ENCODE results near the gene PIAS2.
"Not testable (repeated sequence)": the region's sequence is repeated elsewhere in the genome, so short reads cannot be mapped to it uniquely, and the experiment has no call there.

PIAS2 gene

GRCh38 chr18:46909497-46909896 is 7.8 kb downstream of the PIAS2 start:
- no peak for DNase-seq (ENCODE audit: low read depth)

GRCh38 chr18:46903406-46903805 is 13.9 kb downstream of the PIAS2 start:
- DNase-seq (ENCODE audit: low read depth) = no peak

DNA sequence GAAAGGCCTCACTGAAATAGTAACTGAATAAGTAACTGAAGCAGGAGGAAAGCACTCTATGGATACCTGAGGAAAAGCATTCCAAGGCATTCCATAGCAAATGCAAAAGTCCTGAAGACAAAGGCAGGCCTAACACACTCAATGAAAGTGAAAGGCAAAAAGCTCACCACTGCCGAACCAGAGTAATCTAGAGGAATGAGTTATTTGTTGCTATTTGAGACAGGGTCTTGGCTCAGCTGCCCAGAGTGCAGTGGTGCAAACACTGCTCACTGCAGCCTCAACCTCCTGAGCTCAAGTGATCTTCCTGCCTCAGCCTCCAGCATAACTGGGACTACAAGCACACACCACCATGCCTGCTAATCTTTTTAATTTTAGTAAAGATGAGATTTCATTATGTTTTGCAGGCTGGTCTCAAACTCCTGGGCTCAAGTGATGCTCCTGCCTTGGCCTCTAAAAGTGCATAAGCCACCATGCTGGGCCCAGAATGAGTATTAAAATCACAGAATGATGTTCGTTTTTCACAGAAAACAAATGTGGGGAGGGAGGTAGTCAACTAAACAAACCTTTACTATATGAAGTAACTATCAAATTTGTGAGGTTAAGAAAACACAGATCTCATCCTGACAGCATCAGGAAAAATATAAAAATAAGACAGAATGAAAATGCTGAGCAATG is 17.9 kb downstream of the PIAS2 start:
- no peak for DNase-seq (ENCODE audit: low read depth)

- DNase-seq (ENCODE audit: low read depth) = no peak
These were observed 23.2 kb downstream of the PIAS2 start for GRCh38 chr18:46894124-46894523.

GRCh38 chr18:46893360-46893759 is 23.9 kb downstream of the PIAS2 start:
- no peak for DNase-seq (ENCODE audit: low read depth)

DNA sequence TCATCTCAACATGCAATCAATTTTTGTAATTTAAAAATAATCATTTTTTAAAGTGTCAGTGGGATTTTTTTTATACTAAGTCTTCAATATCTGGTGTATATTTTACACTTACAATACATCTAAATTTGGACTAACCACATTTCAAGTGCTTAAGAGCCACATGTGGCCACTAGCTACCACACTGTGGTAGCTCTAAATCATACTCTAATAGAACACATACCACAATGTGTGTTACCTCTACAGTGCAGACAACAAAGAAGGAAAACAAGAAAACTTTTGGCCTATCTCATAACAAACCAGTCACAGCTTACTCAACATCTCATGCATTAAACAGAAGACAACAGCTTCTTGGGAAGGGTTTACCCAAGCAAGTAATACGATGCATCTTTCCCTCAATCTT is 24.5 kb downstream of the PIAS2 start:
- DNase-seq (ENCODE audit: low read depth) = no peak

DNA sequence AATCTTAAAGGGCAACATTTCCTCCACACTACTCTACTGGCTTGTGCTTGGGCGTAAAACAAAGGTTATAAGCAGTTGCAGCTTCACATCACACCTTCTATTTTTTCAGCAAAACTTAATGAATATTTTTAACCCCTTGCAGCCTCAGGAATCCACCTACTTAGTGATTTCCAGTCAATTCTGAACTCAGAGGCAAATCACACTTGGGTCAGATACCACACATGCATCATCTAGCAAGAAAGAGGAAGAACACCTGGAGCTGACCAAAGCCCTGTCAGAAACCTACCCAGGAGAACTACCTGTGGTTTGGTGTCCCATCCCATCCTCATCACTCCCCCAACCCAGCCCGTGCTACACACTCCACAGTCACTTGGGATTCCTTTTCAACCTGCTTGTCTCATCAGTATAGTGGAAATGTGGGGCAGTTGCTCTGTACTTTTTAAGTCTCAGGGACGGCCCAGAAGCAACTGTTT is 25.5 kb downstream of the PIAS2 start:
- DNase-seq (ENCODE audit: low read depth) = no peak

DNA sequence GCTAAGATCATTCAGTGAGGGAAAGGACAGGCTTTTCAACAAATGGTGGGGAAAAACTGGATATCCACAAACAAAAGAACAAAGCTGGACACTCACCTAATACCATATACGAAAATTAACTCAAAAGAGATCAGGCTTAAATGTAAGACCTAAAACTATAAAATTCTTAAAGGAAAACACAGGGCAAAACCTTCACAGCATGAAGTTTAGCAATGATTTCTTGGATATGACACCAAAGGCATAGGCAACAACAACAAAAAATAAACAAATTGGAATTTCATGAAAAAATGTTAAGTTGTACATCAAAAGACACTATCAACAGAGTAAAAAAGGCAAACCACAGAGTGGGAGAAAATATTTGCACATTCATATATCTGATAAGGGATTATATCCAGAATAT is 28.3 kb downstream of the PIAS2 start:
- DNase-seq (ENCODE audit: low read depth) = no peak

- DNase-seq (ENCODE audit: low read depth) = no peak
These were observed 30.4 kb downstream of the PIAS2 start for GRCh38 chr18:46886893-46887292.

- no peak for DNase-seq (ENCODE audit: low read depth)
These were observed 34.1 kb downstream of the PIAS2 start for GRCh38 chr18:46883180-46883579.

GRCh38 chr18:46877329-46877987 is 39.8 kb downstream of the PIAS2 start:
- DNase-seq (ENCODE audit: low read depth) = no peak

GRCh38 chr18:46868169-46868921 is 49.0 kb downstream of the PIAS2 start:
- DNase-seq (ENCODE audit: low read depth) = no peak

DNA sequence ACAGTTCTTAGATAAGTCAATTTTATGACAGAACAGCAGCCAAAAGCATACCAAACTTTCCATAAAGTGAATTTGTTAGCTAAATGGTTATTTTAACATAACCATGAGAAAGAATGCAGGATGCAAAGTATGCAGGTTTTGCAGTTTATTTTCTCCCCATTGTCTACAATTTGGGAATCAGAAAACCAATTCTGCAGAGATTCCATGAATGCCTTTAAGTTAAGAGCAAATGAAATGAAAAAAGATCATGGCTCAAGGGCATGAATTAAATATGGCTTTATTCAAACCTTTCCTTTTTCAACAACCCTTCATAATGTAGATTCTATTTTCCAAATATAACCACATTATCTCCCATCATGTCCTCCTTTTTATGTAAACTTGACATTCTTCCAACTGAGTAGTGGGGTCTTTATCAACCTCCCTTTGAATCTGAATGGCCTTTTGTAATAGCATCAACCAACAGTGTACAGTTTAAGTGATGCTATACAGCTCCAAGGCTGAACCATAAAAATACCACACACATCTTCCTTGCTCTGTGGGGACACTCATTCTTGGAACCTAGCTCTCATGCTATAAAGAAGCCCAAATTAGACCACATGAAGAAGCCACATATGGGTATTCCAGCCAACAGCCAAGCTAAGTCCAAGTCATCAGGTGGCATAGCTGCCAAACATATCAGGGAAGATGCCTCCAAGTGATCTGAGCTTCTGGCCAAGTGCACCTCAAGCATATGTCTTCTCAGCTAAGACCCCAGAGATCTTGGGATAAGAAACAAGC is 49.8 kb downstream of the PIAS2 start:
- no peak for DNase-seq (ENCODE audit: low read depth)

DNA sequence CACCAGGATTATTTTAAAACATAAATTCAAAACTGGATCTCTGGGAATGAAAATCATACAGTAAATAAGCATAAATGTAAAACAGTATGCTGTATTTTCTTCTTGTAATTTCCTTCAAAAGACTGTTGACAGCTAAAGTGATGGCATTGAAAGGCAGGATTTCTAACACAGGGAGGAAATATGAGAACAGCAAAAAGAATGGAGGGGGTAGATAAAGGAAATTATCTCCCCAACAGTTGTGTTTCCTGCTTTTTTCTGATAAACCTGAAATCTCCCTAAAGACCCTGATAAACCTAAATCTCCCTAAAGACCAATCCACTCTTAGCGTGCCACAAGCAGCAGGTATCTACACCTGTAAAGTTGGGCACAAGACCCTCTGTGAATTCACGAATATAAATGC is 50.8 kb downstream of the PIAS2 start:
- DNase-seq (ENCODE audit: low read depth) = no peak

- DNase-seq (ENCODE audit: low read depth) = not testable (repeated sequence)
These were observed 52.1 kb downstream of the PIAS2 start for GRCh38 chr18:46865245-46865644.

- no peak for DNase-seq (ENCODE audit: low read depth)
These were observed 57.5 kb downstream of the PIAS2 start for GRCh38 chr18:46859855-46860254.

DNA sequence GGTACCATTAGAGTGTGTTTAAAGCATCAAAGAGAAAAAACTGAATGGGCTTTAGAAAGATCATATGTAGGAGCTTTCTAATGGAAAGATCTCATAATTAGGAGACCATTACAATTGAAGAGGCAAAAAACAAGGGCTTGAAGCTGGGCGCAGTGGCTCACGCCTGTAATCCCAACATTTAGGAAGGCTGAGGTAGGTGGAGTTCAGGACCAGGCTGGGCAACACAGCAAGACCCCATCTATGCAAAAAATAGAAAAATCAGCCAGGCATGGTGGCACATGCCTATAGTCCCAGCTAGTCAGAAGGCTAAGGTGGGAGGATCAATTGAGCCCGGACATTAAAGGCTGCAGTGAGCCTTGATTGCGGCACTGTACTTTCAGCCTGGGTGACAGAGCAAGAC is 59.0 kb downstream of the PIAS2 start:
- no peak for DNase-seq (ENCODE audit: low read depth)

DNA sequence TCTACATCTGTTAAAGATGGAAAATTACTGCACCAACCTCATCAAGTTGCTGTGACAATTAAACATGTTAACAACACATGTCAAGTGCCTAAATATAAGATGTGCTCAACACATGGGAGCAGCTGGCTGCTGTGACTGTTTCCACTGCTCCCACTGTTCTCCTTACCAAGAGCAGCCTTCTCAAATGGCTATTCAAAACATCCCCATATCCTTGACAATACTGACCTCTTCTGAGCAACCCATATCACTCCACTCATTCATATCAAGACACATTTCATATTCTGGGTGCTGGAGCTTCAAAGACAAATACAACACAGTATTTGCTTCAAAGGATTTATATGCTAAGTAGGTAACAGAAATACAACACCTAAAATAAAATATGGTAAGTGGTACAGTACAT is 60.3 kb downstream of the PIAS2 start:
- no peak for DNase-seq (ENCODE audit: low read depth)

DNA sequence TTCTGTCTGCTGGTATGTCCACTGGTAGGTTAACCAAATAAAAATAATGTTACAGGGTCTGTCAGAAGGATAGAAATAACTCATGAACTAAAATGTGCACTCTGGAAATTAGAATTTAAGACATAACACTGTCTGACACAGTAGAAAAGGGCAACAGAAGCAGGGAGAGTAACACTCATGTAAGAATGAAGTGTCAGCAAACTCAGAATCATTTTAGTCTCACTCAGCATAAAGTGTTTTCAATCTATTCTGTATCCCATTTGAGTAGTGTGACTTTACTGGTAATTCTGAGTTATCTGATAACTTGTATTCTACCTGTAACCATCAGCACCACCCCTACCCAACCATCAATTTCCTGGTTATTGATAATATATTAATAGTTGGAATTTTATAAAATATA is 68.3 kb downstream of the PIAS2 start:
- DNase-seq (ENCODE audit: low read depth) = no peak

GRCh38 chr18:46843372-46843771 is 73.9 kb downstream of the PIAS2 start:
- DNase-seq (ENCODE audit: low read depth) = no peak

- no peak for DNase-seq (ENCODE audit: low read depth)
These were observed 74.7 kb downstream of the PIAS2 start for GRCh38 chr18:46842583-46842982.

GRCh38 chr18:46833899-46834298 is 83.4 kb downstream of the PIAS2 start:
- no peak for DNase-seq (ENCODE audit: low read depth)

Measured in activated T-cell treated with anti-CD3 and anti-CD28 coated beads for 1 hour (primary cell).